HG03469 (cell line): Measurements from ENCODE around the gene HTR2A.

ENCODE experiments used
- ATAC-seq: cut with Tn5 transposase; IDR thresholded peaks from one replicate; pipeline ENCODE4 v1.9.1; 2021; ENCODE audit warnings: mild to moderate bottlenecking, moderate library complexity, moderate number of reproducible peaks; ENCODE audit not compliant: unreplicated experiment

Gene HTR2A

DNA sequence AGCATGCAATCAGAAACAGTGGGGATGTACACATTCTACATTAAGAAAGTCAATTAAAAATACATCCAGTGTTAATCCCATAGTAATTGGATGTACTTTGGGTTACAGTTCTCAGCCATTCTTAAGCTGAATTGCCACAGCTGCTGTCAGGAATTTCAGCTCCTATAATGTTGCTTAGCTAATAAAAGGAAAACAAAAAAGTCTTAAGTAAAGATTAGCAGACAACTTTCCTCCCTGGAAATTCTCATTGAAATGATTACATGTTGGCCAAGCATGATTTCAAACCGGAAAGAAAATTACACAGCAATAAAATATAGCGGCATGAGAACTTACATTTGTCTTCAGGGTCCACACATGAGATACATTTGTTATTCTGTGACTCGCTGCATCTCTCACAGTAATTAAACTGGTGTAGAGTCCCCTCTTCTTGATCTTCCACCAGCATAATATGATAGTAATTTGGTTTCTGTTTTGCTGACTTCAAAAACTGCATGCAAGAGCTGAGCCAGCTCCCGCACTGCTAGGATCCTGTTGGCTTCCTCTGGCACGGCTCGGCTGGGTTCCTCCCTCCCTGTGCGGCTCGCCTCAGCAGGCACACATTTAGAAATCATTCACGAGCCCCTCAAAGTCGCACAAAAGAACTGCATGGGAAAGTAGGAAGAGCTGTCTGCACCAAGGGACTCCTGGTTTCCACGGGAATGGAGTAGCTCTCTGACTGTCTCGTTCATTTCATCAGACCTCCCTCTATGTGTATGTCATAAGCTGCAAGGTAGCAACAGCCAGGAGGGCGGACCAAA is at the start of gene HTR2A:
HTR2A (minus strand) TSS at position 713 of the 797 bp plus-strand sequence. CDS start 1,147 bp downstream, outside the sequence.
- ATAC-seq, result no peak

GRCh38 chr13:46936525-46936924 is 39.7 kb upstream of the HTR2A start:
- ATAC-seq, result no peak

DNA sequence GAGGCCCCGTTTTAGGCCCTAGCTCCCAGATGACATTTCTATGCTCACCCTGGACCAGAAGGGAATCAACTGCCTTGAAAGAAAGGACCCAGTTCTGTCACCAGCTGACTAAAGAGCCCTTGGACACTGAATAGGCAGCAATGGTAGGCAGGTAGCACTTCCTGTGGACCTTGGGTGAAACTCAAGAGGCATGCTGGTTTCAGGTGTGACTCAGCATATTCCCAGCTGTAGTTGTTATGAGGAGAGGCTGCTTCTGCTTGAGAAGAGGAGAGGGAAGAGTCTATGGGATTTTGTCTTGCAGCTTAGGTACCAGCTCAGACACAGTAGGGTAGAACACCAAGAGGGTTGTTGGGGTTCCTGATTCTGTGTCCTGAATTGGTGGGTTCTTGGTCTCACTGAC is 37.9 kb upstream of the HTR2A start:
- no peak for ATAC-seq

DNA sequence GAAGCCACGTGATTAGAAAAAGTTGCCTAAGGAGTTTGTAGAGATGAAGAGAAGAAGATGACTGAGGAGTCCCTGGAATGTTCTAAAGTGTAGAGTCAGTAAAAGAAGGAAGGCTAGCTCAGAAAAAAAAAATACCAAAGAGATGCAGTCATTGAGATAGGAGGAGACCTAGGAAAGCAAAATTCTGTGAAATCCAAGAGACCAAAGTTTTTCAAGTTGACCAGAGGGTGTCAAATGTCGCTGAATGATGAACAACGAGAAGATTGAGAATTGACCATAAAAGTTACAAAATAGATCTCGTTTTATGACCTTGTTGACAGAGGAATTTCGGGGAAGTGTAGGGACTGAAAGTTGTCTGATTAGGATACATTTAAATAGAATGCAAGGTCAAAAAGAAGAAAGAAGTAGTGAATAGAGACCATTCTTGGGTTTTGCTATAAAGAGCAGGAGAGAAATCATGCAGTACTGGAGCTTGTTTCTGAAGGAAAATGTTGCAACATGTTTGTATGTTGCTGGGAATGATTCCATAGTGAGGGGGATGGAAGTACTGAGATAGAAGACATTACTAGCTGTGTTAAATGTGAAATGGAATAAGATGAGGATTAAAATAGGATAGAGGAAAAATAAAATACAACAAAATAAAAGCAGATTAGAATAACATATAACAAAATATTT is 30.2 kb upstream of the HTR2A start:
- ATAC-seq, result no peak

DNA sequence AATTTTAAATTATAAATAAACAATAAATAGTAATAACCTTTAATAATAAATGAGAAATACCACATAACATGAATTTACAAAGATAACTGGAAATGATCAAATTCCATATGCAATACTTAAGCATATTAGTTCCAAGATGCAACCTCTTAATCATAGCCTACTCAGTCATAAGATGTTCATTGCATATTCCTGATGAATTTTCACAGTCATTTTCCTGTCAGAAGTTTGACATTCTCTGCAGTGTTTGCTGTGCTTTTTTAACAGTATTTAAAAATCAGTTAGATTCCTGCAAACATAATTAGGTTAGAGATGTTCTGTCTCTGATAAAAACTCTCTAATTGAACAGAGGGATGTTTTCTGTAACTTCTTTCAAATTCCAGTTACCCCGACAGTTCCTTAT is 28.6 kb upstream of the HTR2A start:
- ATAC-seq, result no peak

GRCh38 chr13:46914341-46914740 is 17.5 kb upstream of the HTR2A start:
- ATAC-seq, result no peak

DNA sequence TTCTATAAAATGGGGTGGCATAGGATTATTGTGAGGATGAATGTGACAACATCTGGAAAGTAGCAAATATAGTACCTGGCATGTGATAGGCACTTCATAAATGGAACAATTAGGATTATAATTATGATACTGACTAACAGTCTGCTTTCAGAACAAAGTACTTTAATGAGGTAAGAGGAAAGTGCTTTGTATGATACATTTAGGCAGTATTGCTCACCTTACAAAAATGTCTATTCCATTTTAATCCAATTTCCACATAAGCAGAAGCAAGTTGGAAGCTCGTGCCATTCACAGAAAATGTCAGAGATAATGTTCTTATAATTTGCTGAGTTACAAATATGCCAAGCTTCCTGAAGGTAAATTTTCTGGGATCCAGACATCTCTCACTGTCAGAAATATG is 16.9 kb upstream of the HTR2A start:
- ATAC-seq, result no peak

DNA sequence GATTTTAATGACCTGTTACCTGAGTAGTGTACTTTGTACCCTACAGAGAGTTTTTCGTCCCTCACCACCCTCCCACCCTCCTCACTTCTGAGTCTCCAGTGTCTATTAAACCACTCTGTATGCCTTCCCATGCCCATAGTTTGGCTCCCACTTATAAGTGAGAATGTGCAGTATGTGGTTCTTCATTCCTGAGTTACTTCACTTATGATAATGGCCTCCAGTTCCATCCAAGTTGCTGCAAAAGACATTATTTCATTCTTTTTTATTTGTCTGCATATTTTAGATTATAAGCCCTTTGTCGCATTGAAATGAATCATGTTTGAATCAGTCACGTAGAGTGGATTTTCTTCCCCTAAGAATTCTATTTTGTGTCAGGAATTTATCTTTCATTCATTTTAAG is 12.2 kb upstream of the HTR2A start:
- ATAC-seq, result no peak

DNA sequence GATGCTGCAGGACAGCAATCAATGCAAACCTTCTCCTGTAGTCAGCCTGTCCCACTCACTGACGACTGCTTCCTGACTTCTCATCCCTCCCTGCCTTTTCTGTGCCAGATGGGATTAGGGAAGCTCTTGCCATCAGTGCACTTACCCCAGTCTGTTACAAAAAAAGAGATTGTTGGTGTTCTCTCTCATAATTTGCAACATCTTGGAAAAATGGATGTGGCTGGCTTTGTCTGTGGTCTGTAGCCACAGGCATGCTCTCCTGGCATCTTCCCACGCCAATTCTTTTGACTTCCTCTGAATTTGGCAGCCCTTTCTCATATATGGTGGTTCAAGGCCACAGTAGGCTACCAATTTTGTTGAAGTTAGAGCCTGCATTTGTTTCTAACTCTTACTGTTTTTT is 11.6 kb upstream of the HTR2A start:
- ATAC-seq, result no peak

- ATAC-seq, result no peak
These were observed 9.6 kb upstream of the HTR2A start for GRCh38 chr13:46906405-46906804.

DNA sequence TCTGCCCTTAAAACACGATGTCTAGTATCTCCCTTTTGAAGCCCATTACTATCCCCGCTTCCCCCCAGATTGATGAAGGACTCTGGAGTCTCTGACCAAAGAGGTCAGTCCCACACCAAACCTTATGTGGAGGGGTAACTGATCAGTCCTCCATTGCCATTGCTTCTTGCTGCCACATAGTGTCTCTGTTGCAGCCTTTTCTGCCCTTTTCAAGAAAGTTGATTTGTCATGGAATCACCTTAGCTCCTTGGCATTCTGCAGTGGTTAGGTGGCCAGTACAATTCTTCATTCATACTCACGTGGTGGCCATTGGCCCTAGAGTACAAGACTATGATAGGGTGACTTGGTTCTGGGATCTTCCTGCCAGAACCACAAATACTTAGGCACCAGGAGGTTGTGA is 8.4 kb upstream of the HTR2A start:
- no peak for ATAC-seq

DNA sequence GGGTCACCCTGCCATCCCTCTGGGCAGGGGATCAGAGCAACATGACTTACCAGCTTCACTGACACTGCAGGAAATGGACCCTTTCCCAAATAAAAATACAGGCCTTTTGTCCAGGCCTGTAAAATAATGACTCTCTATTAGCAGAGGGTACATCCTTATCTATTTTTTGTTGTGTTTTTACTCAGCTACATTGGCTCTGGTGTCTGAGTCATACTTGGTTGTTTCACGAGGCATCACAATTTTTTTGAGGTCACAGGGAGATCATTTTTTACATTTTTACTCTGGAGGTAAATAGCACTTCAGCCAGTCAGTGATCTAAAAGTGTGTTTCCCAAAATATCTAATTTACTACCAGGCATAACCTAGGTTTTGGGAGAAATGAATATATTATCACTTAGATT is 6.9 kb upstream of the HTR2A start:
- ATAC-seq, result no peak

- ATAC-seq, result no peak
These were observed 4.9 kb upstream of the HTR2A start for GRCh38 chr13:46901721-46902120.

DNA sequence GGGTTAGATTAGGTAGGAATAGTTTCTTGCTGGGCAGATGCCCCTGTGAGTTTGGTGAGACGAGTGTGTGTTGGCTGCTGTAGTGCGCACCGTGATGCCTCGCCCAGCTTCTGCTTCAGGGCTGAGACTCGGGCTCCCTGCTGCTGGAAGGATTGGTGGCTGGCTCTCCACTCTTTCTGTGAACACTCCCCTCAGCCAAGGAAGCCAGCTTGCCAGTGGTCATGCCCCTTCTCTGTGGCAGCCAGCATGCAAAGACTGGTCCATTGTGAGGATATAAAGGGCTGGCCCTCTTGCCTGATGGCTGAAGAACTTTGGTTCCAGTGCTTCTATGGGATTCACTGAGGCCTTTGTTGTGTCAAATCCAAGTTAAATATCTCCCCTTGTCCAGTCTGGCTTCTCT is 2.9 kb upstream of the HTR2A start:
- no peak for ATAC-seq

GRCh38 chr13:46895381-46895780 is 1.5 kb downstream of the HTR2A start:
- no peak for ATAC-seq

DNA sequence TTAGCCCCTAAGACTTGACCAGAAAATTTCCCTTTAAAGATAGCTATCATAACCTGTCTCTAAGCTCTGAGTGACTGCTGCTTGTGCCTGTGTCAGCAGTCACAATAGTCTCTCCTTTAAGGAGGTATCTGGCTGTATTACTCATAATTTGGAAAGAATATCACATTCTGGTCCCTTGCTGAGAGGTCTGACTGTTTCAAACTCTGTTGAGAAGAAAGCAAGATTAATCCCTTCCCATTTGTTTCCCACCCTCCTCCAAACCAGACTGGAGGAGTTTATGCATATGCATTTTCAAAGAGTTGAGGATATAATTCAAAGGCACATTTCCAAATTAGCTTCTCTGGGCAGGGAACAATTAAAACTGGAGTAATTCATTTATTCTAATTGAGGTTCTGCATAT is 2.3 kb downstream of the HTR2A start:
- ATAC-seq, result peak; percentile 21

GRCh38 chr13:46893798-46894560 is 2.9 kb downstream of the HTR2A start:
- peak; percentile 82 for ATAC-seq

DNA sequence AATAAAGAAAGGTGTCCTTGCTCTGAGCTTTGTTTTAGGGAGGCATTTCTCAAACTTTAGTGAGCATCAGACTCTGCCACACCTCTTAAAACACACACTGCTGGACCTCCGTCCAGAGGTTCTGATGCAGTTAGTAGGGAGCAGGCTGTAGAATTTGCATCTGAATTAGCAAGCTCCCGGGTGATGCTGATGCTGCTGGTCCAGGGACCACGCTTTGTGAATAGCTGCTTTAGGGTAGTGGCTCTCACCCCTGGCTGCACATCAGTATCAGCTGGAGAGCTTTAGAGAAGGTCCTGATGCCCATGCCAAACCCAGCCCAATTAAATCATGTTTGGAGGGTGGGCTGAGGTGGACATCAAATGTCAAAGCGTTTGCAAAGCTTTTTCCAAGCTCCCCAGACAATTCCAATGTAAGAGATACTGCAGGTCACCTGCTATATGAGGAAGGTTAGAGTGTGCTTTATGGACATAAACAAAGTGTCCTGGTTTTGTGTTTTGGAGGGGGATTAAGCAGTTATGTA is 3.6 kb downstream of the HTR2A start:
- ATAC-seq, result no peak

DNA sequence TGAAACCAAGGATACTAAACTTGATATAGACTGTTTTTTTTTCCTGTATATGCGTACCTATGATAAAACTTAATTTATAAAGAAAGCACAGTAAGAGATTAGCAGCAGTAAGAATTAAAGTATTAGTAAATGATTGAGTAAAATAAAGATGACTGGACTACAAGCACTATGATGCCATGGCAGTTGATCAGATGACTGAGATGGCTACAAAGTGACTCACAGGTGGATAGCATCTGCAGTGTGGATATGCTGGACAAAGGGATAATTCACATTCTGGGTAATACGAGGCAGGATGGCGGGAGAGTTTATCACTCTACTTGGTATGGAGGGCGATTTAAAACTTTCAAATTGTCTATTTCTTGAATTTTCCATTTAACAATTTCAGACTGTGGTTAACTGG is 11.8 kb downstream of the HTR2A start:
- no peak for ATAC-seq

DNA sequence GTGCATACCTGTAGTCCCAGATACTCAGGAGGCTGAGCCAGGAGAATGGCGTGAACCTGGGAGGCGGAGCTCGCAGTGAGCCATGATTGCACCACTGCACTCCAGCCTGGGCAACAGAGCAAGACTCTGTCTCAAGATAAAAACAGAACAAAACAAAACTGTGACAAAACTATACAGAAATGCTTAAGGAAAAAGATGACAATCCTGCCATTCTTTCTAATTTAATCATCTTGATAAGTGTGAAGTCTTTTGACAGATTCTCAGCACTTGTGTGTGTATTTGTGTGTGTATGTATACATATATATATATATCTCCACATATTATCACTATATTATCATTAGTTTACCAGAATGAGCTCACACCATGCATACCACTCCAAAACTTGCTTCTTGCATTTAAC is 12.3 kb downstream of the HTR2A start:
- no peak for ATAC-seq

DNA sequence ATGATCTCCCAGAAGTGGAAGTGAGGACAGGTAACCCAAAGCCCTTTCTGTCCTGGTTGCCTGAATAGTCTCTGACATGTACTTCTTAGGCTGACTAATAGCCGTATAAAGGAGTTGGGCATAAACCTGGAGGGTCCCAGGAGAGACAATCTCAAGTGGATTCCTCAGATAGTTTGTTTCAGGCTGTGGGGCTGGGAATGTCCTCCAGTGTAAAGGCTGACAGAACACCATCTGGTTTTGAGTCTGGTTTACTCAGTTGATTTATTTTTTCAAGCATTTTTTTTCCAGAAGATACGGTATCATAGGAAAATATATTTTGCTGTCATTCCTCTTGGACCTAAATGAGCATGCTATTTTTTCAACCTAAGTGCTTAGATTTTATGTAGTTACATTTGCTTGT is 15.2 kb downstream of the HTR2A start:
- no peak for ATAC-seq

DNA sequence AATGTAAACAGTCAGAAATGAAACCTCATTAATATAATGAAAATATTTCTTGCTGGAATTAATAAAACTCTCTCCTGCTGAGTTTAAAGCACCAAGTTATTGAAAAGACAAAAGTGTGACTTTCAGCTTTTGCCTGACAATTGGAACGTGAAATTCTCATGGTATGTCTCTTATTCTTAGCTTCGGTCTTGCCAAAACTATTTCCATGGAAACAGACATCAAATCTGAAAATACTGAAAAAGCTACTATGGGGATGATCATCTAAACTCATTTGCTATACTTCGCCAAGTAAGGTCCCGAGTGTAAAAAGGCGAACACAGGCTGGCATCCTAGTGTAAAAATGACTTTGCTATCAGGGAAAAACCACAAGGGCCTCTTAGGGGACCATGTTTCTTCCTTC is 22.8 kb downstream of the HTR2A start:
- no peak for ATAC-seq
